ENCODE measurements around the gene CYP26B1.

- TF ChIP-seq CTCF (IDR thresholded peaks at IDR 0.05 in 8 of 11, conservative IDR thresholded peaks at IDR 0.05 in 3 of 11), result no peak
- no peak for TF ChIP-seq POLR2AphosphoS5 (IDR thresholded peaks at IDR 0.05)
- TF ChIP-seq POLR2A (IDR thresholded peaks at IDR 0.05), result no peak
Measured at GRCh38 chr2:72145658-72146329, 1.9 kb downstream of the CYP26B1 start.

Measured in spleen (tissue), 7 donors.